Measurements from ENCODE around the gene CNTROB.
A peak's percentile ranks its signal among the peaks of the same experiment; 100 is the strongest.

The CNTROB gene

GRCh38 chr17:7984904-7985303 lies 52.9 kb downstream of the CNTROB start:
- Histone ChIP-seq H3K9me3 (ENCODE audit: severe bottlenecking) (no peaks in the 10 kb centered on the region), H3K4me3 (ENCODE audit: low read depth, low read length) (no peak overlapping the region), H3K27ac (no peak overlapping the region), H3K36me3 (no peaks in the 10 kb centered on the region), H3K27me3 (ENCODE audit: insufficient read depth, low read depth, severe bottlenecking) (no peaks in the 10 kb centered on the region)
- DNase-seq: no peak
- no peak for TF ChIP-seq CTCF (IDR thresholded peaks at IDR 0.05; ENCODE audit: low read depth, low read length)

- H3K9me3 ChIP-seq (ENCODE audit: severe bottlenecking): no peaks in the 10 kb centered on the region
- H3K27me3 ChIP-seq (ENCODE audit: insufficient read depth, low read depth, severe bottlenecking): no peaks in the 10 kb centered on the region
- no peak overlapping the region for H3K27ac ChIP-seq
- DNase-seq: no peak
- H3K36me3 ChIP-seq: no peaks in the 10 kb centered on the region
- no peak overlapping the region for H3K4me3 ChIP-seq (ENCODE audit: low read depth, low read length)
- no peak for TF ChIP-seq CTCF (IDR thresholded peaks at IDR 0.05; ENCODE audit: low read depth, low read length)
Observed at GRCh38 chr17:7987112-7987893, 55.3 kb downstream of the CNTROB start.

GRCh38 chr17:7988750-7989178 lies 56.8 kb downstream of the CNTROB start:
- TF ChIP-seq CTCF (IDR thresholded peaks at IDR 0.05; ENCODE audit: low read depth, low read length): peak; percentile 27; the same call in 1 of the 2 replicates
- no peak overlapping the region for H3K4me3 ChIP-seq (ENCODE audit: low read depth, low read length)
- H3K27me3 ChIP-seq (ENCODE audit: insufficient read depth, low read depth, severe bottlenecking): no peaks in the 10 kb centered on the region
- no peak overlapping the region for H3K27ac ChIP-seq
- no peaks in the 10 kb centered on the region for H3K36me3 ChIP-seq
- no peaks in the 10 kb centered on the region for H3K9me3 ChIP-seq (ENCODE audit: severe bottlenecking)
- peak; percentile 51 for DNase-seq

GRCh38 chr17:7989781-7990655 lies 58.0 kb downstream of the CNTROB start:
- no peaks in the 10 kb centered on the region for H3K36me3 ChIP-seq
- H3K27ac ChIP-seq: no peak overlapping the region
- peak; percentile 73 for DNase-seq
- H3K9me3 ChIP-seq (ENCODE audit: severe bottlenecking): no peaks in the 10 kb centered on the region
- TF ChIP-seq CTCF (IDR thresholded peaks at IDR 0.05; ENCODE audit: low read depth, low read length): peak; percentile 82
- H3K4me3 ChIP-seq (ENCODE audit: low read depth, low read length): no peak overlapping the region
- no peaks in the 10 kb centered on the region for H3K27me3 ChIP-seq (ENCODE audit: insufficient read depth, low read depth, severe bottlenecking)

GRCh38 chr17:7992516-7992915 lies 60.5 kb downstream of the CNTROB start:
- Histone ChIP-seq H3K27ac (no peak overlapping the region), H3K36me3 (no peaks in the 10 kb centered on the region), H3K9me3 (ENCODE audit: severe bottlenecking) (no peaks in the 10 kb centered on the region), H3K27me3 (ENCODE audit: insufficient read depth, low read depth, severe bottlenecking) (no peaks in the 10 kb centered on the region), H3K4me3 (ENCODE audit: low read depth, low read length) (no peak overlapping the region)
- no peak for DNase-seq
- no peak for TF ChIP-seq CTCF (IDR thresholded peaks at IDR 0.05; ENCODE audit: low read depth, low read length)
